HG02588 (cell line): ENCODE results near the gene KAT8.
A peak's percentile ranks its signal among the peaks of the same experiment; 100 is the strongest.

Source experiments
- ATAC-seq: cut with Tn5 transposase; IDR thresholded peaks from one replicate; pipeline ENCODE4 v1.9.1; 2021; ENCODE audit warnings: mild to moderate bottlenecking, moderate library complexity; ENCODE audit not compliant: unreplicated experiment

KAT8 gene

DNA sequence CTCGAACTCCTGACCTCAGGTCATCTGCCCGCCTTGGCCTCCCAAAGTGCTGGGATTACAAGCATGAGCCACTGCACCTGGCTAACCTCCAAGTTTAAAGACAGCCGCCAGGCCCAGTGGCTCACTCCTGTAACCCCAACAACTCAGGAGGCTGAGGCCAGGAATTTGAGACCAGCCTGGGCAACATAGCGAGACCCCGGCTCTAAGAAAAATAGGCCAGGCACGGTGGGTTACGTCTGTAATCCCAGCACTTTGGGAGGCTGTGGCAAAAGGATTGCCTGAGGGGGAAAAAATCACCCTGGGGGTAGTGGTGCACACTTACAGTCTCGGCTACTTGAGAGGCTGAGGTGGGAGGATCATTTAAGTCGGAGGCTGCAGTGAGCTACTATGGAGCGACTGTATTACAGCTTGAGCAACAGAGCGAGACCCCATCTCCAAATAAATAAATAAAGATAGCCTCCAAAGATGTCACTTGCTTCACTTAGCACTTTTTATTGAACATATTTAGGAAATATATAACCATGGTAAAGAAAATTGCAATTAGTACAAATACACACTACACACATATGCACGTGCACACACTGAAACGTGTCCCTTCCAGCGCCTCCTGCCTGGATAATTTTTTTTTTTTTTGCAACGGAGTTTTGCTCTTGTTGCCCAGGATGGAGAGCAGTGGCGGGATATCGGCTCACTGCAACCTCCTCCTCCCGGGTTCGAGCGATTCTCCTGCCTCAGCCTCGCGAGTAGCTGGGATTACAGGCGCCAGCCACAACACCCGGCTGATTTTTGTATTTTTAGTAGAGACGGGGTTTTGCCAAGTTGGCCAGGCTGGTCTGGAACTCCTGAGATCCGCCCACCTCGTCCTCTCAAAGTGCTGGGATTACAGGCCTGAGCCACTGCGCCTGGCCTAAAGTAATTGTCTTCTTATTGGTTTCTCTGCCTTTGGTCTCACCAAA, 10.7 kb upstream of the KAT8 start:
- ATAC-seq, result no peak

DNA sequence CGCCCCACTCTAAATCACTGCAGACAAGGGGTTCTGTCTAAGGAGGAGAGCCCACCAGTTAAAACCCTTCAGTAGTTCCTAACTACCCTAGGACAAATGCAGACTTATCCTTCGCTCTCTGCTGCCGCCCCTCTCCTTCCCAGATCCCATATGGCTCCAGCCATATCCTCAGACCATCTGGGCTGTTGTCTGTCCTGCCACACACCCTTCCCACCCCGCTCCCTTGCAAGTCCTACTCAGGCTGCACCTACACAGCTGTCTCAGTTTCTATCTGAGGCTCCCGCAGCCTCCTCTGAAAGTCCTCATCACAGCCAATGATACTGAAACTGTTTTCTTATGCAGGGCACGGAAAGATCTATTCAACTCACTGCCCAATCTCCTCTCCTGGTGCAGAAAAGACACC, 10.0 kb upstream of the KAT8 start:
- ATAC-seq, result peak; percentile 41

DNA sequence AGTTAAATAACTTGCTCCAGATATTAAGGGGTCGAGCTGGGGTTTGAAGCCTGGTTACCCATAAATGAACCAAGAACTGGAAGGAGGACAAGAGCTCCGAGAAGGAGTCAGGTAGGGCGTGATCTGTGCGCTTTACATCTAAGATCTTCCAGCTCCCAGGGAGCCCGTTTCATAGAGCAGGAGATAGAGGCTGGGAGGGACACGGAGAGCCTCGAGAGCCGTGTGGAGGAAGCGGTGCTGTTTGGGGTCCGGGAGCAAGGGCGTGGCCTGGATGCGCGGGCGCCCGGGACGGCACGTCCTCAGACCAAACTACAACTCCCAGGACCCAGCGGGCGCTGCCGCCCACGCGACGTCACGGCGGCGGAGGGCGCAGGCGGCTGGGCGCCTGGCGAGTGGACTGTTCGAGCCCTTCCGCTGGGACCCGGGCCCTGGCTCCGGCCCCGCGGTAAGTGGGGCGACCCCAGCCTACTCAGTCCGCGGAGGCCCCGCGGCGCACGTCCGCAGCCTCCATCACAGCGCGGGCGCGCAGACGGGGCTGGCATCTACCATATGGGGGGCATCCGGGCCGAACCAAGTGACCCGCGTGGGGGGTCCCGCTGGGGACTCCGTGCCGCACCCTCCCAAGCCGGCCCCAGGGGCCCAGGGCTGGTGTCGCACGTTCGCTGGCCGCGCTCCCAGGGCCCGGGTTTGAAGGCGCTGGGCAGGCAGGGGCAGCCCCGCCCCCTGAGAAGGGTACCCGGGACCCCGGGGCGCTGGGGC, 9.2 kb upstream of the KAT8 start, which contains the start of gene BCKDK:
TSS of gene BCKDK (plus strand) at position 352 of the 759 bp plus-strand sequence. CDS start 838 bp downstream, outside the sequence.
- ATAC-seq, result peak; percentile 79

DNA sequence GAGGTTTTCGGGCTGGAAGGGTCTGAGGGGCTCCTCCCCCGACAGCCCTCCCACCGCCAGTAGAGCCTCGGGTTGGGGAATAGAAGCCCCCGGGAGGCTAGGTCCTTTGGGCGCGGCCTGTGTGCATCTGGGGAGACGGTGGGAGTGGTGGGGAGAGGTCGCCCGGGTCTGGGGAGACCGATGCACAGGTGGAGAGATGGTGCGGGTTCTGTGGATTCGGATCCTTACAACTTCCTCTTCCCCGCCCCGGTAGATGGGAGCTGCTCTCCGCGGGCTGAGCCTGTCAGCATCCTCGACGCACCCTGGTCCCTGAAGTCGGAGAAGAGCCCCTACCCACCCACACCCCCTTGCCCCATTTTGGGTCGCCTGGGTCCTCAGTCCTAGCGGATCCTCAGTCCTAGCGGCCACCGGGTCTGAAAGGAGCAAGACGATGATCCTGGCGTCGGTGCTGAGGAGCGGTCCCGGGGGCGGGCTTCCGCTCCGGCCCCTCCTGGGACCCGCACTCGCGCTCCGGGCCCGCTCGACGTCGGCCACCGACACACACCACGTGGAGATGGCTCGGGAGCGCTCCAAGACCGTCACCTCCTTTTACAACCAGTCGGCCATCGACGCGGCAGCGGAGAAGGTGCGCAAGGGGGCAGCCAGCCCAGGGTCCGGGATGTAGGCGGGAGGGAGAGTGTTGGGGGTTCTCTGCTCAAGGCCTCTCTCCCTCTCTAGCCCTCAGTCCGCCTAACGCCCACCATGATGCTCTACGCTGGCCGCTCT, 8.5 kb upstream of the KAT8 start:
- peak; percentile 4 for ATAC-seq

DNA sequence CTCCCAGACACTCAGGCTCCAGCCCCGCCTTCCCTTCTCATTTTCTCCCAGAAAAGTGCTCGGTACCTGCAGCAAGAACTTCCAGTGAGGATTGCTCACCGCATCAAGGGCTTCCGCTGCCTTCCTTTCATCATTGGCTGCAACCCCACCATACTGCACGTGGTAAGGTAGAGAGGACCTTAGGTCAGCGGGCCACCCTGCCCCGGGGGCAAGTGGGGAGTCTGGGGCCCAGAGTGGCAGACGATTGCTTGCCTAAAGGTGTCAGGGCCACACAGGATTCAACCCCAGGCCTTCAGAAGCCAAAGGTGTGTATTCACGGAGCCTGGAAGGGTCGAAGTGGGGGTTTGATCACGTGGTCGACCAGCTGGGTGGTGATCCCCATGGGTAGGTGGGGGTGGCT, 7.8 kb upstream of the KAT8 start:
- no peak for ATAC-seq

DNA sequence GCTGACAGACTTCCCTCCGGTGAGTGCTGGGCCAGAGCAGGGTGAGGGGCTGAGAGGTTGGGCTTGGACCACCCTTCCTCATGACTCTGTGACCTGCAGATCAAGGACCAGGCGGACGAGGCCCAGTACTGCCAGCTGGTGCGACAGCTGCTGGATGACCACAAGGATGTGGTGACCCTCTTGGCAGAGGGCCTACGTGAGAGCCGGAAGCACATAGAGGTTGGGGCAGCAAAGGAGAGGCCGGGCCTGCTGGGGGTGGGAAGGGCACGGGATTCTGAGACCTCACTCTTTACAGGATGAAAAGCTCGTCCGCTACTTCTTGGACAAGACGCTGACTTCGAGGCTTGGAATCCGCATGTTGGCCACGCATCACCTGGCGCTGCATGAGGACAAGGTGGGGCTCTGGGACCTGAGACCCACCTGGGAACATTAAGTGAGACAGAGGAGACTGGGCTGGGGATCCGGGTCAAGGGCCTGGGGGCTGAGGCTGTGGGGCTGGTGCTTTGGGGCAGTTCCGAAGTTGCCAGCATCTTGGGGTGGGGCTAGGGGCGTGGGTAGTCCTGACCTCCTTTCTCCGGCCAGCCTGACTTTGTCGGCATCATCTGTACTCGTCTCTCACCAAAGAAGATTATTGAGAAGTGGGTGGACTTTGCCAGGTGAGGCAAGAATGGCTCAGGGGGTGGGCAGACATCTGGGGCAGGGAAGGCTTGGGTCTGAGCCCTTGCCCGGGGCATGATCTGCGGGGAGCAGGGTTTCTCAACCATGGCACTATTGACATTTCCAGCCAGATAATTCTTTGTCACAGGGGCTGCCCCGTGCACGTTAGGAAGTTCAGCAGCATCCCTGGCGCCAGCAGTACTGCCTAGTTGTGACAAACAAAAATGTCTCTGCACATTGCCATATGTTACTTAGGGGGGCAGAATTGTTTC, 7.1 kb upstream of the KAT8 start:
- ATAC-seq, result no peak

DNA sequence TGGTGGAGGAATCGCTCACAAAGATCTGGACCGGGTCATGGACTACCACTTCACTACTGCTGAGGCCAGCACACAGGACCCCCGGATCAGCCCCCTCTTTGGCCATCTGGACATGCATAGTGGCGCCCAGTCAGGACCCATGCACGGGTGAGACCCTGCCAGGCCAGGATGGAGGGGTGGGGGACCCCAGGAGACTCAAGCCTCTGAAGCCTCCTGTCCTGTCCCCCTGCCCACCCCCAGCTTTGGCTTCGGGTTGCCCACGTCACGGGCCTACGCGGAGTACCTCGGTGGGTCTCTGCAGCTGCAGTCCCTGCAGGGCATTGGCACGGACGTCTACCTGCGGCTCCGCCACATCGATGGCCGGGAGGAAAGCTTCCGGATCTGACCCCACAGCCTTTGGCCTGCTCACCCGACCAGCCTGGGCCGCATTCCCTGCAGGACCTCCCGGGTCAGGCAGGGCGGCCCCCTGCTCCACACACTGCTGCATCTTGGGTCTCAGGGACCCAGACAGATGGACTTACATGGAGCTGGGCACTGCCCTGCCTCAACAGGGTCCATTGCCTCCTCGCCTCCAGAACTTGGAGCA, 5.5 kb upstream of the KAT8 start:
- no peak for ATAC-seq

DNA sequence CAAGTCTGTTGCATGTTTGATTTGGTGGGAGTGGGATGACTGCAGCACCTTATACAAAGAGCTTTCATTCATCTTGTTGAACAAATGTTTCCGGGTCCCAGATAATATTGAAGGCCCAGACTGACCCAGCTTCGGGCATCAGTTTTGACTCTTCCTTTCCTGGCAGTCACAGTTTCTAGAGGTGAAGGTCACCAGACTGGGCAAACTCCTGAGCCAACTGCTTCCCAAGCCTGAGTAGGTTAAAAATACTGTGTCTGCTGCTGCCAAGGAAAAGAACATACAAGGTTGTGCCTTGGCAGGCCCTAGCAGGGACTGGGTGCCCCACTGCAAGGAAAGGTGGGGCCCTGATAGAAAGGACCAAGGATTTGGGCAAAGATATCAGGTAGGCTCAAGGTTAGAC, 4.8 kb upstream of the KAT8 start:
- ATAC-seq, result no peak

DNA sequence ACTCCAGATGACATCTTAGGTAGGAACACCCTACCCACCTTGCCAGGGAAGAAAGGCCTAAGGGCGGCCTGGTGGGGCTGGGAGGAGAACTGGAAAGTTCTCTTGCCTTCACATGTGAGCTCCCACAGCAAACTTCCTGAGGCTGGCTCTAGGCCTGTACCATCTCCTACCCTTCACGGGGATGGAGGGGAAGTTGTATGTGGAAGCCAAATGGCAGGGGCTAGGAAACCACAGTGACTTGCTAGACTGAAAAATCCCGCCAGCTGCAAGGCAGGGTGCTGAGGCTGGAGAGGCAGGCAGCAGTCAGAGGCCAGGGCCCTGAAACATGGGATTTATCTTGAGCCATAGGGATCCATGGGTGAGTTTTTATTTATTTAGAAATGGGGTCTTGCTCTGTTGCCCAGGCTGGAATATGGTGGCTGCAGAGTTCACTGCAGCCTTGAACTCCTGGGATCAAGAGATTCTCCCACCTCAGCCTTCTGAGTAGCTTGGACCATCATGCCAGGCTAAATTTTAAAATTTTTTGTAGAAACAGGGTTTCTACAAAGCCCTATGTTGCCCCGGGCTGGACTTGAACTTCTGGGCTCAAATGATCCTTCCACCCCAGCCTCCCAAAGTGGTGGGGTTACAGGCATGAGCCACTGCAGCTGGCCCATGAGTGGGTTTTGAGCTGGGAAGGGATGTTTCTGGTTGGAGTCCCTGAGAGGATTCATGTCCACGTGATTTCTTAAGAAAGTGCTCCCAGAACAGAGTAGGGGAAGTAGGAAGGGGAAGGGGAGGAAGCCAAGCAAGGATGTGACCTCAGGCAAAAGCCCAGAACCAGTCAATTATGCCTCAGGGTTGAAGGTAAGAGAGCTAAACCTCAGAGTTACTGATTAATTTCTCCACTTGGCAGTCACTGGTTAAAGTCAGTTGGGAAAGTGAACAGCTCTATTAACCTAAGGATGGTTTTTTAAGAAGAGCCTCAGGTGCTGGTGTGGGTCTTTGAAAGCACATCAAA, 4.0 kb upstream of the KAT8 start:
- no peak for ATAC-seq

DNA sequence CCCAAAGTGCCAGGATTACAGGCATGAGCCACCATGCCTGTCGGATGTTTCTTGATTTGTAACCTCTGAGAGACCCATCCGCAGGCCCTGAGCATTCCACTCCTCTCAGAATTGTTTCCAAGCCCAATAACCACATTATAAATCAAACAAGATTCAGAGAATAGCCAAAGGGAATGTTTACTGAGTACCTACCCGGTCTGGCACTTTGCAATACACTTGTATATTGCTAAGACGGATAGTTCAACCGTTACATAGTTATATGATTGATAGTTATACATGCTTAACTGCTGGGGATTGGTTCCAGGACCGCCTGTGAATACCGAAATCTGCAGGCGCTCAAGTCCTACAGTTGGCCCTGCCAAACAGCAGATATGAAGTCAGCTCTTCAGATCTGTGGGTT, 3.0 kb upstream of the KAT8 start:
- ATAC-seq, result no peak

DNA sequence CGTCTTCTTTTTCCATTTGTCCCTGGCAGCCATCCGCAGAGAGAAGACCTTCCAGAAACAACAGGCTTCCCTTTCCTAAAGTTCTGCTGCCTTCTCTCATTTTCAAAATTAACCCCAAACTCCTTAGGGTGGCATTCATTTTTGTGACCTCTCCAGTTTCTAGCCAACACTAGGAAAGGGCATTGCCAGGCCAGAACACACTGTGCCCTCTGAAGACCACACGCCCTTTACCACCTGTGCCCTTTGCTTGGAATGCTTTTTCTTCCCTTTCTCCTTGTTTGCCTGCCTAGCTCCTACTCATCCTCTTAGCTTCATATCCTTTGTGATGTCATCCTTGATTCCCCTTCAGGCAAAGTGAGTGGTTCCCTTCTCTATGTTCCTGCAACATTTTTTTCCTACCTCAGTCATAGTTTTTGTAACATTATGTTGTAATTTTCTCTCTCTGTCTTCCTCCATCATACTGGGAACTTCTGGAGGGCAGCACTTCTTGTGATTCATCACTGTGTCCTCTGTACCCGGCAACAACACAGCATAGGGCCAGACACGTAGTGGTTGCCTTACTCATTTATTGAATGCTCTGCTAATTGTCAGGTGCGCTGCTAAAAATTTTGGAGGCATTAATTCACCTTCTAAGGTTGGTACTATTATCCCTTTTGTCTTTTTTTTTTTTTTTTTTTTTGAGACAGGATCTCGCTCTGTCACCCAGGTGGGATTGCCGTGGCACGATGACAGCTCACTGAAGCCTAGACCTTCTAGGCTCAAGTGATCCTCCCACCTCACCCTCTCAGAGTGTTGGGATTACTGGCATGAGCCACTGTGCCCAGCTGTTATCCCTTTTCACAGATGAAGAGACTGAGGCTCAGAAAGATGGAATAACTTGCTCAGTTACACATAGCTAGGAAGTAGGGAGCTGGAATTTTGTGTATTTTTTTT, 1.0 kb downstream of the KAT8 start:
- no peak for ATAC-seq

DNA sequence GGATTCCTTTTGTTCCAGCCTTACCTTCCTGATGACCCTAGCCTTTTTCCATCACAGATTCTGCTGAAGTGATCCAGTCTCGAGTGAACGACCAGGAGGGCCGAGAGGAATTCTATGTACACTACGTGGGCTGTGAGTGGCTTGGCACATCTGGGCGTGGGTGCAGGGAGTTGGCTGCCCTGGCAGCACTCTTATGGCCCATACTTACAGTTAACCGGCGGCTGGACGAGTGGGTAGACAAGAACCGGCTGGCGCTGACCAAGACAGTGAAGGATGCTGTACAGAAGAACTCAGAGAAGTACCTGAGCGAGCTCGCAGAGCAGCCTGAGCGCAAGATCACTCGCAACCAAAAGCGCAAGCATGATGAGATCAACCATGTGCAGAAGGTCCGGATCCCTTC, 2.7 kb downstream of the KAT8 start:
- no peak for ATAC-seq

DNA sequence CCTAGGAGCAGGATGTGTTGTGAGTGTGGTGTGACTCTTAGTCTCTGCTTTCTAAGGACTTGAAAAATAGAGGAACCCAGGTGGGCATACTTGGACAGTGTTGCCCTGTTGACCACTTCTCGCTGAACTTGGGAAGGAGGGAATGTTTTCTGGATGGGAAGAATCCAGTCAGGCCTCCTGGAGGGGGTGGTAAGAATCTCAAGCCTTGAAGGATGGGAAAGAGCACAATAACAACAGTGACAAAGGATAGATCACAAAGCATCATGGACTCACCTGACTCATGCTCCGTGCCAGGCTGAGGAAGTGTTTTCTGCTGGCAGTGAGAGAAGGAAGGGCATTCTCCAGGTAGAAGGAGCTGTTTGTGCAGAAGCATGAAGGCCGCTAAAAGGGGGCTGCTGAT, 8.4 kb downstream of the KAT8 start:
- no peak for ATAC-seq

DNA sequence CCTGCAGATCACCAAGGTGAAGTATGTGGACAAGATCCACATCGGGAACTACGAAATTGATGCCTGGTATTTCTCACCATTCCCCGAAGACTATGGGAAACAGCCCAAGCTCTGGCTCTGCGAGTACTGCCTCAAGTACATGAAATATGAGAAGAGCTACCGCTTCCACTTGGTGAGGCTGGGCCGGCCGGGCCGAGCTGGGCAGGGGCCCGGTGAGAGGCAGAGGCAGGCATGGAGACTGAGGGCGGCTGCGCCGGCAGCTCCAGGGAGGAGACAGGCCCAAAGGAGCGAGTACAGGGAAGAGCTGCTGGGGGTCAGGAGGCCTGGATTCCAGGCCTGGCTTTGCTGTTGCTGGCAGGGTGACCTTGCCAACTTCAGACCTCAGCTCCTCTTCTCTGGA, 9.7 kb downstream of the KAT8 start:
- ATAC-seq, result no peak

DNA sequence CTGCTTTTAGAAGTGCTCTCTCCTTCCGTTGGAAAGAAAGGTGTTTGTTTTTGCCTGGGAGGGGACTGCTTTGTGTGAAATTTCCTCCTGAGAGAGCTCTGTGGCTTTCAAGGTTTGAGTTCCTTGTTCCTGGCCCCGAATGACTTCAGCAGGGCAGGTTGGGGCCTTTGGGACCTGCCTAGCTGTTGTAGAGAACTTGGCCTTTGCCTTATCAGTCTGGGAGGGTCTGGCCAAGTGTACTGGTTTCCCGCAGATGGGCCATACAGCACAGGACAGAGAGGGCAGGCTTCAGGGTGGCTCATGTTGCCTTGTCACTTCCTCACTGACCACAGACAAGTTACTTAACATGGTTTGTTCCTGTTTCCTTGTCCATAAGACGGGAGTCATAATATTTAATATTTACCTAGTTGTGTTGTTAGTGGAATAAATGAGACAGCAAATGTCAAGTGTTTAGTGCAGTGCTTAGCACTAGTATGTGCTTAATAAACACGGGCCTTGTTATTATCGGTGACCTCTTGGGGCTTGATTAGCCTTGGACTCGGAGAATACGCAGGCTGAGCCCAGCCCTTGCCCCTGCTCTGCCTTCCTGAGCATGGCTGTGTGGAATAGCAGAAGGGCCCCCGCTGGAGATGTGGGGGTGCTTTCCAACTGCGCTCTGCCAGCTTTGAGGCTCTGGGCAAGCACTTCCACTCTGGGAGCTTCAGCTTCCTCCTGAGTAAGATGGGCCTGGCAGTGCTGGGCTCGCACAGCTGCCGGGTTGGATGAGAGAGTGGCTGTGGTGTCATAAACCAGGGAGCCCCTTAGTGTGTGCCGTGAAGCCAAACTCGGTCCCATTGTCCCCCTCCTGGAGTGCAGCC, 11.5 kb downstream of the KAT8 start:
- no peak for ATAC-seq

DNA sequence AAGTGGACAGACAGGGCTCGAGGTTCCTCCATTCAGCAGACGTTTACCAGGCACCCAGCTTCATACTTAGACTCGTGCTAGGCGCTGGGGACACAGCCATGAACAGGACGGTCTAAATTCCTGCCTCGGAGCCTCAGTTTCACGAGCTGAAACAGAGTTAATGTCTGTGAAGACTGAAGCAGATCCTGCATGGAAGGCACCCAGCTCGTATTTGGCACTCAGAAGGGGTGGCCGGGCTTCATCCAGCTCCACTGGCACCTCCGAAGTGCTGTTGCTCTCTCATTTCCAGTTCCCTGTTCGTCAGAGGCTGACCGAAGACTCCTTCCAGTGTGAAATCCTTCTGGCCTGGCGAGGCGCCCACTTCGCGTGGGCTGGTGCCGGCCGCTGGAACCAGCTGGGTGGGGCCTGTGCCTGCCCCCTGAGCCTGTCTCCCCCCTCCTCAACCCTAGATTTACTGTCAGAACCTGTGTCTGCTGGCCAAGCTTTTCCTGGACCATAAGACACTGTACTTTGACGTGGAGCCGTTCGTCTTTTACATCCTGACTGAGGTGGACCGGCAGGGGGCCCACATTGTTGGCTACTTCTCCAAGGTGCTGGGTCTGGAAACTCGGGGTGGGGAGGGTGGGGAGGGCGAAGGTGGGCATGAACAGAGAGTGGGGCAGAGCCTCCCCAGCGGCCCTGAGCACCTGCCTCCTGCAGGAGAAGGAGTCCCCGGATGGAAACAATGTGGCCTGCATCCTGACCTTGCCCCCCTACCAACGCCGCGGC, 12.3 kb downstream of the KAT8 start:
- no peak for ATAC-seq
